ENCODE data around the gene HPGD.

The HPGD gene

GRCh38 chr4:174516794-174517193 is 5.5 kb downstream of the HPGD start:
- DNase-seq (ENCODE audit: low spot score) = no peak

GRCh38 chr4:174516345-174516744 is 5.9 kb downstream of the HPGD start:
- TF ChIP-seq CTCF (IDR thresholded peaks at IDR 0.05; ENCODE audit: extremely low read depth, missing control alignments) = no peak

More at GRCh38 chr4:174516794-174517193, 5.5 kb downstream of the HPGD start:
- no peak for TF ChIP-seq CTCF (IDR thresholded peaks at IDR 0.05; ENCODE audit: extremely low read depth, missing control alignments)

GRCh38 chr4:174512745-174513144 is 9.5 kb downstream of the HPGD start:
- TF ChIP-seq CTCF (IDR thresholded peaks at IDR 0.05; ENCODE audit: extremely low read depth, missing control alignments) = no peak

More at GRCh38 chr4:174516345-174516744, 5.9 kb downstream of the HPGD start:
- no peak for DNase-seq (ENCODE audit: low spot score)

GRCh38 chr4:174505892-174506291 is 16.4 kb downstream of the HPGD start:
- DNase-seq (ENCODE audit: low spot score) = no peak
- TF ChIP-seq CTCF (IDR thresholded peaks at IDR 0.05; ENCODE audit: extremely low read depth, missing control alignments) = no peak

More at GRCh38 chr4:174512745-174513144, 9.5 kb downstream of the HPGD start:
- DNase-seq (ENCODE audit: low spot score) = no peak

GRCh38 chr4:174505007-174505406 is 17.3 kb downstream of the HPGD start:
- no peak for TF ChIP-seq CTCF (IDR thresholded peaks at IDR 0.05; ENCODE audit: extremely low read depth, missing control alignments)
- no peak for DNase-seq (ENCODE audit: low spot score)

- no peak for DNase-seq (ENCODE audit: low spot score)
- no peak for TF ChIP-seq CTCF (IDR thresholded peaks at IDR 0.05; ENCODE audit: extremely low read depth, missing control alignments)
These were observed 19.1 kb downstream of the HPGD start for GRCh38 chr4:174503079-174503715.

- no peak for TF ChIP-seq CTCF (IDR thresholded peaks at IDR 0.05; ENCODE audit: extremely low read depth, missing control alignments)
- DNase-seq (ENCODE audit: low spot score) = no peak
These were observed 25.5 kb downstream of the HPGD start for GRCh38 chr4:174496631-174497432.
